Measurements from ENCODE around the gene AKR1B1.

DNA sequence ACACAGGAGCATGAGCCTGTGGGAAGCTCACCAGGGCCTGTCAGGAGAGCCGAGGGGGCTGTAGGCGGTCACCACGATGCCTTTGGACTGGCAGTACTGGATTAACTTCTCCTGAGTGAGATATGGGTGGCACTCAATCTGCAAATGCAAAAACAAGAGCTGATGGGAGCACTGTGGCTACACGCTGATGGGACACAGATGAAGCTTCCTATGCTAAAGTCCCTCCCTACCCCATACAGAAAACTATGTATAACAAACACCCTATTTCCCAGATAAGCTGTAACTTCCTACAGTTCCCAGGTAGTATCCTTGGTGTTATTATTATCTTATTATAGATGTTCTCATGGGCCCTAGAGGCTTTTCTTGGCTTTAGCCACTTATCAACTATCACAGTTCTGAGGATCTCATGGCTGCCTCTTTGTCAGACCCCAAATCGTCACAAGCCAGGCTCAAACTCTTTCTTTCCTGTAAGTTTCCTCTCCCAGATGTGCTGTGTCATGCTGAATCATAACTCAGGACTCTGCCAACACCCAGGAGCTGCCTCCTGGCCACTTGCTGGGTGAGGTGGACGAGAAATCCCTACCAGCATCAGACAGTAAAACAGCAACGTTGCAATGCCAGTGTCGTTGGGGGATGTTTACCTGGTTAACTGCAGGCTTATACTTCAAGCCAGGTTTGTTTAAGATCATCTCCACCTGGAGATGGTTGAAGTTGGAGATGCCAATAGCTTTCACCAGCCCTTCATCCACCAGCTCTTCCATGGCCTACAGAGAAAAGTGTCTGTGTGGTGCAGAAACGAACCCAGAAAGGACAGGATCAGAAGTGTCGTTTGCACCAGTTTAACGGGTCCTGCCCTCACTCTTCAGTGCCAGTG lies 10.3 kb downstream of the AKR1B1 start:
- no peak for TF ChIP-seq ZNF138 (tag by site-specific recombination; IDR thresholded peaks at IDR 0.05; ENCODE audit: borderline replicate concordance)
- TF ChIP-seq, protein P1, sequence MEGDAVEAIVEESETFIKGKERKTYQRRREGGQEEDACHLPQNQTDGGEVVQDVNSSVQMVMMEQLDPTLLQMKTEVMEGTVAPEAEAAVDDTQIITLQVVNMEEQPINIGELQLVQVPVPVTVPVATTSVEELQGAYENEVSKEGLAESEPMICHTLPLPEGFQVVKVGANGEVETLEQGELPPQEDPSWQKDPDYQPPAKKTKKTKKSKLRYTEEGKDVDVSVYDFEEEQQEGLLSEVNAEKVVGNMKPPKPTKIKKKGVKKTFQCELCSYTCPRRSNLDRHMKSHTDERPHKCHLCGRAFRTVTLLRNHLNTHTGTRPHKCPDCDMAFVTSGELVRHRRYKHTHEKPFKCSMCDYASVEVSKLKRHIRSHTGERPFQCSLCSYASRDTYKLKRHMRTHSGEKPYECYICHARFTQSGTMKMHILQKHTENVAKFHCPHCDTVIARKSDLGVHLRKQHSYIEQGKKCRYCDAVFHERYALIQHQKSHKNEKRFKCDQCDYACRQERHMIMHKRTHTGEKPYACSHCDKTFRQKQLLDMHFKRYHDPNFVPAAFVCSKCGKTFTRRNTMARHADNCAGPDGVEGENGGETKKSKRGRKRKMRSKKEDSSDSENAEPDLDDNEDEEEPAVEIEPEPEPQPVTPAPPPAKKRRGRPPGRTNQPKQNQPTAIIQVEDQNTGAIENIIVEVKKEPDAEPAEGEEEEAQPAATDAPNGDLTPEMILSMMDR (tag by site-specific recombination; IDR thresholded peaks at IDR 0.05), result no peak
- TF ChIP-seq, protein P2, sequence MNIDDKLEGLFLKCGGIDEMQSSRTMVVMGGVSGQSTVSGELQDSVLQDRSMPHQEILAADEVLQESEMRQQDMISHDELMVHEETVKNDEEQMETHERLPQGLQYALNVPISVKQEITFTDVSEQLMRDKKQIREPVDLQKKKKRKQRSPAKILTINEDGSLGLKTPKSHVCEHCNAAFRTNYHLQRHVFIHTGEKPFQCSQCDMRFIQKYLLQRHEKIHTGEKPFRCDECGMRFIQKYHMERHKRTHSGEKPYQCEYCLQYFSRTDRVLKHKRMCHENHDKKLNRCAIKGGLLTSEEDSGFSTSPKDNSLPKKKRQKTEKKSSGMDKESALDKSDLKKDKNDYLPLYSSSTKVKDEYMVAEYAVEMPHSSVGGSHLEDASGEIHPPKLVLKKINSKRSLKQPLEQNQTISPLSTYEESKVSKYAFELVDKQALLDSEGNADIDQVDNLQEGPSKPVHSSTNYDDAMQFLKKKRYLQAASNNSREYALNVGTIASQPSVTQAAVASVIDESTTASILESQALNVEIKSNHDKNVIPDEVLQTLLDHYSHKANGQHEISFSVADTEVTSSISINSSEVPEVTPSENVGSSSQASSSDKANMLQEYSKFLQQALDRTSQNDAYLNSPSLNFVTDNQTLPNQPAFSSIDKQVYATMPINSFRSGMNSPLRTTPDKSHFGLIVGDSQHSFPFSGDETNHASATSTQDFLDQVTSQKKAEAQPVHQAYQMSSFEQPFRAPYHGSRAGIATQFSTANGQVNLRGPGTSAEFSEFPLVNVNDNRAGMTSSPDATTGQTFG (tag by site-specific recombination; IDR thresholded peaks at IDR 0.05; ENCODE audit: borderline replicate concordance), result no peak
- TF ChIP-seq YY2 (tag by site-specific recombination; IDR thresholded peaks at IDR 0.05), result no peak
- no peak for TF ChIP-seq ZNF239 (tag by site-specific recombination; IDR thresholded peaks at IDR 0.05)
- no peak for TF ChIP-seq ZNF391 (tag by site-specific recombination; IDR thresholded peaks at IDR 0.05; ENCODE audit: borderline replicate concordance, low read depth)
- TF ChIP-seq, protein P3, sequence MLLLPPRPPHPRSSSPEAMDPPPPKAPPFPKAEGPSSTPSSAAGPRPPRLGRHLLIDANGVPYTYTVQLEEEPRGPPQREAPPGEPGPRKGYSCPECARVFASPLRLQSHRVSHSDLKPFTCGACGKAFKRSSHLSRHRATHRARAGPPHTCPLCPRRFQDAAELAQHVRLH (tag by site-specific recombination; IDR thresholded peaks at IDR 0.05), result no peak
- TF ChIP-seq ZNF112 (tag by site-specific recombination; IDR thresholded peaks at IDR 0.05), result no peak
- TF ChIP-seq, protein P4, sequence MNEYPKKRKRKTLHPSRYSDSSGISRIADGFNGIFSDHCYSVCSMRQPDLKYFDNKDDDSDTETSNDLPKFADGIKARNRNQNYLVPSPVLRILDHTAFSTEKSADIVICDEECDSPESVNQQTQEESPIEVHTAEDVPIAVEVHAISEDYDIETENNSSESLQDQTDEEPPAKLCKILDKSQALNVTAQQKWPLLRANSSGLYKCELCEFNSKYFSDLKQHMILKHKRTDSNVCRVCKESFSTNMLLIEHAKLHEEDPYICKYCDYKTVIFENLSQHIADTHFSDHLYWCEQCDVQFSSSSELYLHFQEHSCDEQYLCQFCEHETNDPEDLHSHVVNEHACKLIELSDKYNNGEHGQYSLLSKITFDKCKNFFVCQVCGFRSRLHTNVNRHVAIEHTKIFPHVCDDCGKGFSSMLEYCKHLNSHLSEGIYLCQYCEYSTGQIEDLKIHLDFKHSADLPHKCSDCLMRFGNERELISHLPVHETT (tag by site-specific recombination; IDR thresholded peaks at IDR 0.05), result no peak
- TF ChIP-seq OSR2 (tag by site-specific recombination; IDR thresholded peaks at IDR 0.05), result no peak
- TF ChIP-seq, protein P5, sequence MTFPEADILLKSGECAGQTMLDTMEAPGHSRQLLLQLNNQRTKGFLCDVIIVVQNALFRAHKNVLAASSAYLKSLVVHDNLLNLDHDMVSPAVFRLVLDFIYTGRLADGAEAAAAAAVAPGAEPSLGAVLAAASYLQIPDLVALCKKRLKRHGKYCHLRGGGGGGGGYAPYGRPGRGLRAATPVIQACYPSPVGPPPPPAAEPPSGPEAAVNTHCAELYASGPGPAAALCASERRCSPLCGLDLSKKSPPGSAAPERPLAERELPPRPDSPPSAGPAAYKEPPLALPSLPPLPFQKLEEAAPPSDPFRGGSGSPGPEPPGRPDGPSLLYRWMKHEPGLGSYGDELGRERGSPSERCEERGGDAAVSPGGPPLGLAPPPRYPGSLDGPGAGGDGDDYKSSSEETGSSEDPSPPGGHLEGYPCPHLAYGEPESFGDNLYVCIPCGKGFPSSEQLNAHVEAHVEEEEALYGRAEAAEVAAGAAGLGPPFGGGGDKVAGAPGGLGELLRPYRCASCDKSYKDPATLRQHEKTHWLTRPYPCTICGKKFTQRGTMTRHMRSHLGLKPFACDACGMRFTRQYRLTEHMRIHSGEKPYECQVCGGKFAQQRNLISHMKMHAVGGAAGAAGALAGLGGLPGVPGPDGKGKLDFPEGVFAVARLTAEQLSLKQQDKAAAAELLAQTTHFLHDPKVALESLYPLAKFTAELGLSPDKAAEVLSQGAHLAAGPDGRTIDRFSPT (tag by site-specific recombination; IDR thresholded peaks at IDR 0.05), result no peak
- no peak for TF ChIP-seq MEIS1 (CRISPR knock-in tag; IDR thresholded peaks at IDR 0.05; ENCODE audit: borderline replicate concordance)
- TF ChIP-seq ZNF747 (tag by site-specific recombination; IDR thresholded peaks at IDR 0.05), result no peak
- TF ChIP-seq, protein P6, sequence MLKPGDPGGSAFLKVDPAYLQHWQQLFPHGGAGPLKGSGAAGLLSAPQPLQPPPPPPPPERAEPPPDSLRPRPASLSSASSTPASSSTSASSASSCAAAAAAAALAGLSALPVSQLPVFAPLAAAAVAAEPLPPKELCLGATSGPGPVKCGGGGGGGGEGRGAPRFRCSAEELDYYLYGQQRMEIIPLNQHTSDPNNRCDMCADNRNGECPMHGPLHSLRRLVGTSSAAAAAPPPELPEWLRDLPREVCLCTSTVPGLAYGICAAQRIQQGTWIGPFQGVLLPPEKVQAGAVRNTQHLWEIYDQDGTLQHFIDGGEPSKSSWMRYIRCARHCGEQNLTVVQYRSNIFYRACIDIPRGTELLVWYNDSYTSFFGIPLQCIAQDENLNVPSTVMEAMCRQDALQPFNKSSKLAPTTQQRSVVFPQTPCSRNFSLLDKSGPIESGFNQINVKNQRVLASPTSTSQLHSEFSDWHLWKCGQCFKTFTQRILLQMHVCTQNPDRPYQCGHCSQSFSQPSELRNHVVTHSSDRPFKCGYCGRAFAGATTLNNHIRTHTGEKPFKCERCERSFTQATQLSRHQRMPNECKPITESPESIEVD (tag by site-specific recombination; IDR thresholded peaks at IDR 0.05), result no peak
